Fibroblast of mammary gland (primary cell): ENCODE data around the gene GAMT.

Experiments
- DNase-seq: peaks from one replicate; pipeline ENCODE4 v3.0.0-alpha.2; 2010; ENCODE audit warnings: low read depth
- H3K4me3 ChIP-seq: 2 replicates; pipeline ENCODE4 v1.5.1; 2011; ENCODE audit warnings: low read depth, mild to moderate bottlenecking, low read length, moderate library complexity; ENCODE audit not compliant: control insufficient read depth
- TF ChIP-seq, protein P1 (sequence below): conservative IDR thresholded peaks from 2 replicates; pipeline ENCODE4 v1.5.1; 2011; ENCODE audit warnings: low read depth, low read length, inconsistent platforms; ENCODE audit not compliant: control insufficient read depth, insufficient read depth

Gene GAMT

DNA sequence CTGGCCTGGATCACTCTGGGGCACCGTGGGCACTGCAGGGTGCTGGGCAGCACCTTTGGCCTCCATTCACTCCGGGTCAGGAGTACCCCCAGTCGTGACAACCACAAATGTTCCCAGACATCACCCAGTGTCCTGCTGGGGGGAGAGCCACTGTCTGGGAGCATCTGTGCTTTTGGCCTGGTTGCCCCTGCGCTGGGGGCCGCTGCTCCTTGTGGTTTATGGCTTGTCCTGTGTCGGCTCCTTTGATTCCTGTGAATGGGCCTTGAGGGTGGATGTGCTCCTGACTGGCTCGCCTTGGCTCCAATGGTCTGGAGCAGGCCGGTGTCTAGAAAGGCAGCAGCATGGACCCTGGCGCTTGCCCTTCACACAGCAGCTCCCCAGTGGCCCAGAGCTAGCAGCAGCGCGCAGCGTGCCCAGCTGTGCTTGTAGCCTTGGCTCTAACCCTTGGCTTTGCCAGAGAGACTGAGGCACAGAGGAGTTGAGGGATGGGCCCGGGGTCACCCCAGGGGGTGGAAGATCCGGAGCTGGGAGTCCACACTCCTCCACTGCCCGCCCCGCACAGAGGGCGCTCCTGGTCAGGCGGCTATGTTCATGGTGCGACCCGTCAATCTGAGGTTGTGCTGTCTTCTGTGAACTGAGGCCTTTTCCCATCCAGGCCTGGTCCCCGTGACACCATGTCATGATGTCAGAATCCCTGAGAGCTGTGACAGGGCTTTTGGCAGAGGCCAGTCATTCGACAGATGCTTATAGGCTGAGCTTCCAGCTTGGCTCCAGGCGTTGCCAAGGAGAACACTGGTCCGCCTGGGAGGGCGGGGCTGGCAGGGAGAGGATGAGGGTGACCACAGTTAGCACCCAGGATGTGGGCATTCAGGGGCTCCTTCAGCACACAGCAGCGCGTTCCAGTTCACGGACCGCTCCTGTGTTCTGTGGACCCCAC, 10.2 kb upstream of the GAMT start:
- TF ChIP-seq, protein P1, sequence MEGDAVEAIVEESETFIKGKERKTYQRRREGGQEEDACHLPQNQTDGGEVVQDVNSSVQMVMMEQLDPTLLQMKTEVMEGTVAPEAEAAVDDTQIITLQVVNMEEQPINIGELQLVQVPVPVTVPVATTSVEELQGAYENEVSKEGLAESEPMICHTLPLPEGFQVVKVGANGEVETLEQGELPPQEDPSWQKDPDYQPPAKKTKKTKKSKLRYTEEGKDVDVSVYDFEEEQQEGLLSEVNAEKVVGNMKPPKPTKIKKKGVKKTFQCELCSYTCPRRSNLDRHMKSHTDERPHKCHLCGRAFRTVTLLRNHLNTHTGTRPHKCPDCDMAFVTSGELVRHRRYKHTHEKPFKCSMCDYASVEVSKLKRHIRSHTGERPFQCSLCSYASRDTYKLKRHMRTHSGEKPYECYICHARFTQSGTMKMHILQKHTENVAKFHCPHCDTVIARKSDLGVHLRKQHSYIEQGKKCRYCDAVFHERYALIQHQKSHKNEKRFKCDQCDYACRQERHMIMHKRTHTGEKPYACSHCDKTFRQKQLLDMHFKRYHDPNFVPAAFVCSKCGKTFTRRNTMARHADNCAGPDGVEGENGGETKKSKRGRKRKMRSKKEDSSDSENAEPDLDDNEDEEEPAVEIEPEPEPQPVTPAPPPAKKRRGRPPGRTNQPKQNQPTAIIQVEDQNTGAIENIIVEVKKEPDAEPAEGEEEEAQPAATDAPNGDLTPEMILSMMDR: no peak
- DNase-seq: peak; percentile 92
- no peak overlapping the region for H3K4me3 ChIP-seq

DNA sequence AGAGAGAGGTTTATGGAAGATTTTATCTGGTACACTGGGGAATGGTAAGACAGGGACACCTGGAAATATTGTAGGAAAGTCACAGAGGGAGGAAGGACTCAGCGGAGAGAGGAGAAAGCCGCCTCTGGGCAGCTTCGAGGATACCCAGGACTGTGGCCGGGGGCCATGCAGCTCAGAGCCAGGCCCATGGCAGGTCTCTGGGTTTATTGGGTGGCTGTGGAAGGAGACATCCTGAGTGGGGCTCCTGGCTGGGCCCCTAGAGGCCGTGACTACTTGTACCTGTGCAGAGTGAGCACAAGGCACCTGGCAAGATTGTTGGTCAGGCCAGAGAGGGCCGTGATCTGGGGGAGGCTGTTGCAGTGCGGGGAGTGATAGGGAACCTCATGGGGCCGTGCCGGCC, 9.4 kb upstream of the GAMT start:
- no peak overlapping the region for H3K4me3 ChIP-seq

DNA sequence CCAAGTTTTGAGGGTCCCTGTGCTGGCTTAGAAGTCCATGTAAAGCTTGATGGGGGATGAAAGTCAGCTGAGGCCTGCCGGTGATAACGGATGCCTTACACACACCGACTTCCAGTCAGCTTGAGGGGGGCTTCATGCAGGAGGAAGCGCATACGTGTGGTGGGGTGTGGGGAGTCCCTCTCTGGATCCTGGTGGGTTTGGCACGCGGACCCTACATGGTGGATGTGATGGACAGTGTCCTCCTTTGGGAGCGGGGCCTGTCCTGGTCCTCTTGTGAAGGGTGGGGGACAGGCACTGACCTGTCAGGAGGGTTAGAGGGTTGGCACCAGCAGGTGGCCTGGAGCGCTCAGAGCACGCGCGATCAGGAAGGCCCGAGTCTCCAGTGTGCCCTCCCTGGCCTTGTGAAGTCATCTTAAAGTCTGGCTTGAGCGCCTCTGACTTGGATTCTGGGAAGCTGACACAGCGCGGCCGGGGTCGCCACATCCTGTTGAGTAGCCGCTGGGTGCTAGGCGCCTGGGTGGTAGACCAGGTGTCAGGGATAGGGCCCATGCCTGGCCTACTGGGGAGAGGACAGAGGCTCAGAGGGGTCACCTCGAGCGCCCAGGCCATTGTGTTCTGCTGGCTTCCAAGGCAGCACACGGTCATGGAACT, 8.9 kb upstream of the GAMT start:
- peak overlapping the region; percentile 76 for H3K4me3 ChIP-seq
- TF ChIP-seq, protein P1: no peak
- DNase-seq: peak; percentile 81

More for the DNA sequence above, 9.4 kb upstream of the GAMT start:
- no peak for DNase-seq
- TF ChIP-seq, protein P1: no peak

DNA sequence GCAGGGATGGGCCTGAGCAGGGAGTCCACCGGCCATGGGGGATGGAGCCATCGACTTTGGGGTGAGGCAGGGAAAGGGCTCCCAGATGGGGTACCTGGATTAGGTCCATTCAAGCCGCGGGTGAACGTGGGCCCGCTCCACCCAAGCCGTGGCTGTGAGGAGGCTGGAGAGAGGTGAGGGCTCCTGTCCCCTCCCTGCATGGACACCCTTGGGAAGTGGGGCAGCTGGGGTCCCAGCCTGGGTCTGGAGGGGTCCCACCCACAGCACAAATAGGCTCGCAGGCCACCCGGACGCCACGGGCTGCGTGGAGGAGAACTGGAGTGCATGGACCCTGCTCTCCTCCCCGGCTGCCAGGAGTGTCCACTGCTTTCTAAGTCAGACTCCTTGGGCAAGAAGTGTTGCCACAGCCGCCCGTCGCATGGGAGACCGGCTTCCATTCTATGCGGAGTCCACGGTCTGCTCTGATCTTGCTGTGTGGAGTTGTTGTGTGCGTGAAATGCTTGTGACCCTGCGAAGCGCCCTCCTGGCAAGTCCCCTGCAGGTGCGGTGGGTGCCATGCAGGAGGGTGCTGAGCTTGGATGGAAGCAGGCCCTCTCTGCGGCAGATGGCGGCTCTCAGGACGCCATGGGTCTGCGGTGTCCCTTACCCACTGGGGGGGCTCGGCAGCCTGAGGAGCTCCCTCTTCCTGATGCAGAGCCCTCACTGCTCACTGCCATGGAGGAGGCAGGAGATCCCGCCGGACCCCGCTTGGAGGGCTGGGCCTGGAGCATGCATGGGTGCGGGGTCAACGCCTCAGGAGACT, 8.1 kb upstream of the GAMT start:
- DNase-seq: no peak
- H3K4me3 ChIP-seq: peak overlapping the region; percentile 76
- TF ChIP-seq, protein P1: no peak

DNA sequence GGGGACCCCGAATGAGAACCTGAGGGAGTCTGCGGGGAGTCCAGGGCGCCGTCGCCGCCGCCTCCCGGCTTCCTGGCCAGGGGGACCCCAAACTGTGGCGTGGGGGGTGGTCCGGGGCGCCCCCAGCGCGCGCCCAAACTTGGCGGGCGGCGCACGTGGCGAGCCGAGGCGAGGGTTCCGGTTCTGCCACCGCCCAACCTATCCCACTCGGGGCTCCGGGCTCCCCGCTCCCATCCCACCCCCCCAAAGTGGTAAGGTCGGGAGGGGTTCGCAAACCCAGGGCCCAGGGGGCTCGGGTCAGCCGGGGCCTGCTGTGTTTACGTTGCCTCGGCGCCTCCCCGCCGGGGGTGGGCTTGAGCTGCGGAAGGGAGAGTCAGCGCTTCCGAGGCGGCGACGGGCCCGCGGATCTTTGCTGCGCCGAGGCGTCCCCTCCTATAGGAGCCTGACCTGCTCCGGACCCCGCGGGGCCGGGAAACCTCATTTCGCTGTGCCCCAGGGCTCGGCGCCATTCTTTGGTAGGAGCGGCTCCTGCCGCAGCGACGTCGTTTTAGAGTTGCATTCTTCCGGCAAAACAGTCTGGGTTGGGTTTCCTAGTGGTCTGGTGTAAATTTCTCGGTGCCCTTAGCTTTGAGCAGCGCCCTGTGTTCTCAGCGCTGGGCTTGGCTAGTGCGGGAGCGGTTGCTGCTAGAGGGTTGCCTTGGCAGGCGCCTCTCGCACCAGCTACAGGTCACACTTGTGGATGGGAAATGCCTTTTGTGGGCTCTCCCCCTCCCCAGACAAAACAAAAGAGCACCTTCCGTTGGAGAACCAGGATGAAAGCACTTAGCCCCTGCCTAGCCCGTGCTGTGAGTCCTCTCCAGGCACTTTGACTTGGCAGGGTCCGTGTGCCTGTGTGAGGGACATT, 7.2 kb upstream of the GAMT start:
- peak overlapping the region; percentile 76 for H3K4me3 ChIP-seq
- peak; percentile 47 for DNase-seq
- TF ChIP-seq, protein P1: no peak
